ENCODE results near the gene ANKRD13B.

DNA sequence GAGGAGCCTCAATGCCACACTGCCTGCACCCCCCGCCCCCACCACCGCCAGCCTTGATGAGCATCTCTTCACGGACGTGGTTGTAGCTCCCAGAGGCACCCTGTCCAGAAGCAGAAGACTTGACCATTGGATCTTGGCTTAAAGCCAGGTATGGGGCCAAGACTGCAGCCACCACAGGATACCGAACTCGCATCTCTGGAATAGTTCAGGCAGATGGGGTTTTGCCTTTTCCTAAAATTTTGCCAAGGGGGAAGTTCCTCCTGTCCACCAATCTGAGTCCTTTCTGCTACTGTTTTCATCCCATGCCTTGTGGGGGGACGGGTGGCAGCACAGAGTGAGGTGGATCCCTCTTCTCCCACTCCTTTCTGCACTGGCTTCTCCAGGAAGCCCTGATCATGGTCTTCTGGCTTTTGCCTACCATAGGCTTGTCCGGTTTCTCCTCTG is 28.8 kb downstream of the ANKRD13B start:
- no peak for TF ChIP-seq BHLHE40 (IDR thresholded peaks at IDR 0.05; ENCODE audit: low read length)
- TF ChIP-seq, protein P1, sequence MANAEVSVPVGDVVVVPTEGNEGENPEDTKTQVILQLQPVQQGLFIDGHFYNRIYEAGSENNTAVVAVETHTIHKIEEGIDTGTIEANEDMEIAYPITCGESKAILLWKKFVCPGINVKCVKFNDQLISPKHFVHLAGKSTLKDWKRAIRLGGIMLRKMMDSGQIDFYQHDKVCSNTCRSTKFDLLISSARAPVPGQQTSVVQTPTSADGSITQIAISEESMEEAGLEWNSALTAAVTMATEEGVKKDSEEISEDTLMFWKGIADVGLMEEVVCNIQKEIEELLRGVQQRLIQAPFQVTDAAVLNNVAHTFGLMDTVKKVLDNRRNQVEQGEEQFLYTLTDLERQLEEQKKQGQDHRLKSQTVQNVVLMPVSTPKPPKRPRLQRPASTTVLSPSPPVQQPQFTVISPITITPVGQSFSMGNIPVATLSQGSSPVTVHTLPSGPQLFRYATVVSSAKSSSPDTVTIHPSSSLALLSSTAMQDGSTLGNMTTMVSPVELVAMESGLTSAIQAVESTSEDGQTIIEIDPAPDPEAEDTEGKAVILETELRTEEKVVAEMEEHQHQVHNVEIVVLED (CRISPR knock-in tag; IDR thresholded peaks at IDR 0.05; ENCODE audit: borderline replicate concordance), result no peak
- no peak for TF ChIP-seq JUND (CRISPR knock-in tag; IDR thresholded peaks at IDR 0.05)

Data from HepG2 (cell line).